ENCODE measurements around the gene DDAH2.

The DDAH2 gene

DNA sequence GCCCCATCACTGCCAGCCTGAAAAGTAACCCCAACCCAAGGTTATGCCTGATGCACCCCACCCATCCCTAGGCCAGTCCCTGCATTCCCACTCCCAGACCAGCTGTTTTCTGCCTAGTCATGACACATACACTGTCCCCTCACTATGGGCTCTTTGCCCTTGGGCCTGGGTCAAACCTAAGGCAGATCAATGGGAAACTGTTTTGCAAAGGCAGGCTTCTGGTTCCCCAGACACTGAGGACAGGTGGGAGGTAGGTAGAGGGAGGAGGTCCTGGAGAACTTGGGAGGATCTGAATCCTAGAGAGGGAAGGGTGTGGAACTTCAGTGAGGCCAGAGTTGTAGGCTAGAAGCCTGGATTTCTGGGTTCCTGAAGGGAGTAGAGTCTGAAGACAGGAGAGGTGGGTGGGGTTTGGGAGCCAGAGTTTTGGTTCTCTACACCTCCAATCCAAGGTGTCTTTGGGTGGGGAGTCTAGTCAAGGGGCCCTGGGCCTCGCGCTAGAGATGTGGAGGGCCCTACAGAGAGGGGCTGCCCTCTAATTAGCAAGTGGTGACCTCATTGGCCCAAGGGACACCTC lies 5.2 kb upstream of the DDAH2 start (continued):
- TF ChIP-seq ZNF580 (tag by site-specific recombination; IDR thresholded peaks at IDR 0.05) (no peak), ZBTB20 (tag by site-specific recombination; IDR thresholded peaks at IDR 0.05) (no peak), SCRT2 (tag by site-specific recombination; IDR thresholded peaks at IDR 0.05) (no peak), ZNF146 (tag by site-specific recombination; IDR thresholded peaks at IDR 0.05) (no peak), KLF10 (tag by site-specific recombination; IDR thresholded peaks at IDR 0.05) (0 out of 2 replicates have a peak, but pooled peaks have one; percentile 87), ZNF2 (tag by site-specific recombination; IDR thresholded peaks at IDR 0.05) (no peak), ZBTB10 (tag by site-specific recombination; IDR thresholded peaks at IDR 0.05) (no peak), ZNF202 (tag by site-specific recombination; IDR thresholded peaks at IDR 0.05; ENCODE audit: borderline replicate concordance) (no peak)
- TF ChIP-seq, protein P1, sequence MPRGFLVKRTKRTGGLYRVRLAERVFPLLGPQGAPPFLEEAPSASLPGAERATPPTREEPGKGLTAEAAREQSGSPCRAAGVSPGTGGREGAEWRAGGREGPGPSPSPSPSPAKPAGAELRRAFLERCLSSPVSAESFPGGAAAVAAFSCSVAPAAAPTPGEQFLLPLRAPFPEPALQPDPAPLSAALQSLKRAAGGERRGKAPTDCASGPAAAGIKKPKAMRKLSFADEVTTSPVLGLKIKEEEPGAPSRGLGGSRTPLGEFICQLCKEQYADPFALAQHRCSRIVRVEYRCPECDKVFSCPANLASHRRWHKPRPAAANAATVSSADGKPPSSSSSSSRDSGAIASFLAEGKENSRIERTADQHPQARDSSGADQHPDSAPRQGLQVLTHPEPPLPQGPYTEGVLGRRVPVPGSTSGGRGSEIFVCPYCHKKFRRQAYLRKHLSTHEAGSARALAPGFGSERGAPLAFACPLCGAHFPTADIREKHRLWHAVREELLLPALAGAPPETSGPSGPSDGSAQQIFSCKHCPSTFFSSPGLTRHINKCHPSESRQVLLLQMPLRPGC (tag by site-specific recombination; IDR thresholded peaks at IDR 0.05), result 0 out of 2 replicates have a peak, but pooled peaks have one; percentile 33

- peaks cover 26% of the 10 kb centered on the region for H3K4me1 ChIP-seq (ENCODE audit: control insufficient read depth, insufficient read depth, low read length)
- H3K36me3 ChIP-seq (ENCODE audit: control insufficient read depth in 2 of 2, insufficient read depth in 1 of 2, low read length in 2 of 2), result peaks cover 12 to 39% of the 10 kb centered on the region in 2 experiments; a peak in 2 of 3 replicates
- no peak overlapping the region for H3K4me3 ChIP-seq (ENCODE audit: low read depth, low read length)
- H3K9me3 ChIP-seq (ENCODE audit: control insufficient read depth, insufficient read depth, low read depth, low read length), result no peaks in the 10 kb centered on the region
- ChIA-PET CTCF (interaction anchor here (0.9 to 1.2 kb wide), 2 partner anchors 36 to 129 kb away, joined by 3 to 4 read pairs; no protein-coding TSS in a partner anchor), POLR2A (interaction anchor here (0.8 to 2.3 kb wide), 3 partner anchors 29 to 94 kb away, joined by 3 to 10 read pairs (median 3); partner anchors contain the start of genes HSPA1B and VARS1)
- TF ChIP-seq ZNF112 (tag by site-specific recombination; IDR thresholded peaks at IDR 0.05), result no peak
- 0 out of 2 replicates have a peak, but pooled peaks have one; percentile 3 for TF ChIP-seq ZNF292 (tag by site-specific recombination; IDR thresholded peaks at IDR 0.05; ENCODE audit: borderline replicate concordance, low read depth)
- H3K27ac ChIP-seq (ENCODE audit: extremely low read depth, low read depth, low read length), result no peak overlapping the region; the same call in 1 of the 2 replicates
Observed at GRCh38 chr6:31733734-31734133, 4.6 kb upstream of the DDAH2 start.

- H3K4me1 ChIP-seq (ENCODE audit: control insufficient read depth, insufficient read depth, low read length), result peaks cover 12% of the 10 kb centered on the region
- no peak overlapping the region for H3K4me3 ChIP-seq (ENCODE audit: low read depth, low read length)
- H3K36me3 ChIP-seq (ENCODE audit: control insufficient read depth in 2 of 2, insufficient read depth in 1 of 2, low read length in 2 of 2), result peaks cover 12 to 54% of the 10 kb centered on the region in 2 experiments; a peak in 2 of 3 replicates
- no peak for TF ChIP-seq SP2 (tag by site-specific recombination; IDR thresholded peaks at IDR 0.05)
- peak; percentile 78 for TF ChIP-seq SCRT2 (tag by site-specific recombination; IDR thresholded peaks at IDR 0.05)
- no peak overlapping the region for H3K27ac ChIP-seq (ENCODE audit: extremely low read depth, low read depth, low read length)
- ChIA-PET CTCF (interaction anchor here (0.8 kb wide), 1 partner anchor 9 kb away, joined by 3 read pairs; the partner anchor contains the start of gene MPIG6B), POLR2A (interaction anchor here (0.6 to 2.3 kb wide), 7 partner anchors 8 to 131 kb away, joined by 3 to 13 read pairs (median 4); partner anchors contain the start of genes C6orf47, HSPA1B, LY6G5C and NEU1)
- H3K9me3 ChIP-seq (ENCODE audit: control insufficient read depth, insufficient read depth, low read depth, low read length), result no peaks in the 10 kb centered on the region
Observed at GRCh38 chr6:31732029-31732428, 2.9 kb upstream of the DDAH2 start.

DNA sequence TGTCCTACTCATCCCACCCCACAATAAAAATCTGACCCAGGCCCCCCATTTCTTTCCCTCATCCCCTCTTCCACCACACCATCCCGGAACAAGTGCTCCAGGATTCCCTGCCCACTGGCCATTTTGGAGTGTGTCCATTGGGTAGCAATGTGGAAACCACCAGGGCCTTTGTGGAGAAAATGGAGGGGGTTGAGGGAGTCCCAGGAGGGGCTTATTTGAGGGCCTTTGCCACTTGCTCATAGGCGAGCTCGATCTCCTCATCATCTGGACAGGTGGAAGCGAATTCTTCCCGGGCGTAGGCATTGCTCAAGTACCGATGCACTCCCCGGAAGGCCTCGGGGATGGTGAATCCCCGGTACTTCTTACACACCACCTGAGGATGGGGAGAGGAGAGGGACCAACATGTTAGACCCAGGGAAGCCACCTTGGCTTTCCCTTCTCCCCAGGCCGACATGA lies 1.6 kb upstream of the DDAH2 start:
- TF ChIP-seq ZNF366 (tag by site-specific recombination; conservative IDR thresholded peaks at IDR 0.05) (peak; percentile 68; the same call in 1 of the 2 replicates), ZNF132 (tag by site-specific recombination; IDR thresholded peaks at IDR 0.05; ENCODE audit: borderline replicate concordance) (no peak), ZNF600 (tag by site-specific recombination; IDR thresholded peaks at IDR 0.05) (0 out of 2 replicates have a peak, but pooled peaks have one; percentile 26)
- no peak overlapping the region; the same call in 1 of the 2 replicates for H3K27ac ChIP-seq (ENCODE audit: extremely low read depth, low read depth, low read length)
- ChIA-PET CTCF (interaction anchor here (0.6 to 3.6 kb wide), 9 partner anchors 9 to 132 kb away, joined by 3 to 28 read pairs (median 9); partner anchors contain the start of genes MSH5, NEU1 and VARS1), POLR2A (interaction anchor here (0.6 to 4.7 kb wide), 25 partner anchors 8 to 1241 kb away, joined by 3 to 54 read pairs (median 6); partner anchors contain the start of genes ABHD16A, APOM, BAG6 and CSNK2B)
- H3K36me3 ChIP-seq (ENCODE audit: control insufficient read depth in 2 of 2, insufficient read depth in 1 of 2, low read length in 2 of 2), result peaks cover 12 to 63% of the 10 kb centered on the region in 2 experiments; a peak in 2 of 3 replicates
- peaks cover 7% of the 10 kb centered on the region for H3K4me1 ChIP-seq (ENCODE audit: control insufficient read depth, insufficient read depth, low read length)
- H3K4me3 ChIP-seq (ENCODE audit: low read depth, low read length), result no peak overlapping the region
- no peaks in the 10 kb centered on the region for H3K9me3 ChIP-seq (ENCODE audit: control insufficient read depth, insufficient read depth, low read depth, low read length)

Measured in HEK293 (cell line).